H9 (cell line): Measurements from ENCODE around the gene TRIM28. TPM values are rescaled to one million over a fixed set of nuclear protein-coding genes. Genes with fewer than 3 reads are reported as not detected.

Experiments
- DNase-seq: peaks from one replicate; pipeline ENCODE4 v3.0.0-alpha.2; 2017
- H2AFZ ChIP-seq: one replicate; pipeline ENCODE4 v1.6.1; 2013; ENCODE audit warnings: mild to moderate bottlenecking, low read length, control low read depth, moderate library complexity
- H2AK5ac ChIP-seq: 2 replicates; pipeline ENCODE4 v1.6.1; 2013; ENCODE audit warnings: low read length, control low read depth, mixed read lengths; ENCODE audit not compliant: insufficient read length
- H2BK120ac ChIP-seq: one replicate; pipeline ENCODE4 v1.6.1; 2013; ENCODE audit warnings: low read depth, mild to moderate bottlenecking, low read length, control low read depth, inconsistent platforms; ENCODE audit not compliant: poor library complexity, severe bottlenecking
- H2BK12ac ChIP-seq: 2 replicates; pipeline ENCODE4 v1.6.1; 2013; ENCODE audit warnings: low read length, control low read depth, mixed read lengths, low read depth; ENCODE audit not compliant: insufficient read length
- H2BK15ac ChIP-seq: 2 replicates; pipeline ENCODE4 v1.6.1; 2013; ENCODE audit warnings: low read depth, low read length, control low read depth
- H2BK20ac ChIP-seq: one replicate; pipeline ENCODE4 v1.6.1; 2013; ENCODE audit warnings: low read depth, mild to moderate bottlenecking, low read length, control low read depth, inconsistent platforms; ENCODE audit not compliant: poor library complexity, severe bottlenecking
- H2BK5ac ChIP-seq: 2 replicates; pipeline ENCODE4 v1.6.1; 2013; ENCODE audit warnings: low read length, control low read depth, mixed read lengths; ENCODE audit not compliant: insufficient read length
- H3K14ac ChIP-seq: 2 replicates; pipeline ENCODE4 v1.6.1; 2013; ENCODE audit warnings: low read length, control low read depth; ENCODE audit not compliant: insufficient read depth
- H3K18ac ChIP-seq: 2 replicates; pipeline ENCODE4 v1.6.1; 2013; ENCODE audit warnings: low read depth, mild to moderate bottlenecking, mixed read lengths, low read length, control low read depth; ENCODE audit not compliant: insufficient read length
- H3K23ac ChIP-seq: 2 replicates; pipeline ENCODE4 v1.6.1; 2013; ENCODE audit warnings: low read length, control low read depth, mixed read lengths, low read depth; ENCODE audit not compliant: insufficient read length
- H3K23me2 ChIP-seq: 2 replicates; pipeline ENCODE4 v1.6.1; 2013; ENCODE audit warnings: low read depth, mild to moderate bottlenecking, mixed read lengths, low read length, control low read depth; ENCODE audit not compliant: insufficient read length, poor library complexity, severe bottlenecking
- H3K27ac ChIP-seq: 2 replicates; pipeline ENCODE4 v1.5.1; 2013; ENCODE audit warnings: low read length, control low read depth, mixed read lengths, low read depth; ENCODE audit not compliant: insufficient read length
- H3K27me3 ChIP-seq: 2 replicates; pipeline ENCODE4 v1.6.1; 2013; ENCODE audit warnings: low read length, control low read depth, inconsistent platforms; ENCODE audit not compliant: insufficient read depth
- H3K4ac ChIP-seq: 2 replicates; pipeline ENCODE4 v1.6.1; 2013; ENCODE audit warnings: low read depth, mild to moderate bottlenecking, control low read depth, inconsistent platforms, low read length, moderate library complexity
- H3K4me1 ChIP-seq: 2 replicates; pipeline ENCODE4 v1.6.1; 2013; ENCODE audit warnings: low read length, control low read depth, inconsistent platforms; ENCODE audit not compliant: insufficient read depth
- H3K4me2 ChIP-seq: 2 replicates; pipeline ENCODE4 v1.6.1; 2013; ENCODE audit warnings: low read length, control low read depth, mixed read lengths; ENCODE audit not compliant: insufficient read length, insufficient read depth
- H3K56ac ChIP-seq: 2 replicates; pipeline ENCODE4 v1.6.1; 2013; ENCODE audit warnings: low read depth, mild to moderate bottlenecking, mixed read lengths, low read length, control low read depth; ENCODE audit not compliant: insufficient read length
- H3K79me1 ChIP-seq: 2 replicates; pipeline ENCODE4 v1.6.1; 2013; ENCODE audit warnings: low read depth, mild to moderate bottlenecking, moderate library complexity, low read length, control low read depth, inconsistent platforms; ENCODE audit not compliant: insufficient read depth, poor library complexity, severe bottlenecking
- H3K79me2 ChIP-seq: 2 replicates; pipeline ENCODE4 v1.6.1; 2013; ENCODE audit warnings: low read length, control low read depth, inconsistent platforms; ENCODE audit not compliant: insufficient read depth
- H3K9ac ChIP-seq: 2 replicates; pipeline ENCODE4 v1.6.1; 2013; ENCODE audit warnings: low read length, control low read depth, mixed read lengths; ENCODE audit not compliant: insufficient read length; ENCODE audit errors: extremely low read depth
- H3K9me3 ChIP-seq: one replicate; pipeline ENCODE4 v1.6.1; 2013; ENCODE audit warnings: low read depth, low read length, inconsistent platforms; ENCODE audit not compliant: control insufficient read depth
- H3T11ph ChIP-seq: one replicate; pipeline ENCODE4 v1.6.1; 2013; ENCODE audit warnings: mild to moderate bottlenecking, low read length, control low read depth, inconsistent platforms
- H4K20me1 ChIP-seq: one replicate; pipeline ENCODE4 v1.6.1; 2013; ENCODE audit not compliant: control insufficient read depth, insufficient read length, insufficient read depth
- H4K5ac ChIP-seq: 2 replicates; pipeline ENCODE4 v1.6.1; 2013; ENCODE audit warnings: low read depth, mild to moderate bottlenecking, mixed read lengths, low read length, control low read depth; ENCODE audit not compliant: insufficient read length
- H4K8ac ChIP-seq: replicated peaks from 2 replicates; pipeline ENCODE4 v1.6.1; 2013; ENCODE audit warnings: low read length, control low read depth, mixed read lengths, low read depth; ENCODE audit not compliant: insufficient read length
- H4K91ac ChIP-seq: 2 replicates; pipeline ENCODE4 v1.6.1; 2013; ENCODE audit warnings: low read depth, mild to moderate bottlenecking, moderate library complexity, mixed read lengths, low read length, control low read depth; ENCODE audit not compliant: insufficient read length
- H3K27ac Mint-ChIP-seq, 3 experiments: 2 replicates in 2 of 3; 3 replicates in 1 of 3; pipeline ENCODE4 v1.8.0; 2020 to 2021; ENCODE audit warnings: mixed read lengths in 3 of 3, mild to moderate bottlenecking in 1 of 3, moderate library complexity in 1 of 3
- H3K27me3 Mint-ChIP-seq: 2 replicates; pipeline ENCODE4 v1.8.0; 2021; ENCODE audit warnings: low read depth, mild to moderate bottlenecking, moderate library complexity, mixed read lengths
- H3K36me3 Mint-ChIP-seq, 3 experiments: 2 replicates in 2 of 3; 3 replicates in 1 of 3; pipeline ENCODE4 v1.8.0; 2020 to 2021; ENCODE audit warnings: low read depth in 3 of 3, mixed read lengths in 3 of 3; ENCODE audit not compliant: insufficient read depth in 1 of 3
- H3K4me1 Mint-ChIP-seq, 2 experiments: 2 replicates each; pipeline ENCODE4 v1.8.0; 2020; ENCODE audit warnings: mixed read lengths in 2 of 2
- H3K4me3 Mint-ChIP-seq, 2 experiments: 2 replicates in 1 of 2; 3 replicates in 1 of 2; pipeline ENCODE4 v1.8.0; 2020 to 2021; ENCODE audit warnings: mild to moderate bottlenecking in 2 of 2, mixed read lengths in 2 of 2, moderate library complexity in 1 of 2
- H3K9me3 Mint-ChIP-seq, 2 experiments: 2 replicates in 1 of 2; 3 replicates in 1 of 2; pipeline ENCODE4 v1.8.0; 2020; ENCODE audit warnings: mild to moderate bottlenecking in 2 of 2, mixed read lengths in 2 of 2, moderate library complexity in 1 of 2
- WGBS: extraction: QIAGEN DNeasy Blood & Tissue Kit; methylation state at CpG from one replicate; pipeline ENCODE4 v1.1.7; 2013; ENCODE audit warnings: missing lambda C conversion rate, low lambda C conversion rate, mixed read lengths; ENCODE audit not compliant: insufficient read length; ENCODE audit errors: extremely low coverage; 5-methylcytosine and 5-hydroxymethylcytosine counted together
- total RNA-seq: library from RNA; stranded (reverse); gene quantifications from 2 replicates; pipeline ENCODE4 v1.2.1, GENCODE V29; 2021
- TF ChIP-seq, protein P1 (sequence below): fragments of 200-600 bp; sonication (generic); conservative IDR thresholded peaks from 3 replicates; pipeline ENCODE4 v1.8.0; 2021; ENCODE audit warnings: antibody characterized with exemption, mild to moderate bottlenecking

Gene TRIM28
- total RNA-seq, 1 experiment from 2014 or later: 1,084 TPM

DNA sequence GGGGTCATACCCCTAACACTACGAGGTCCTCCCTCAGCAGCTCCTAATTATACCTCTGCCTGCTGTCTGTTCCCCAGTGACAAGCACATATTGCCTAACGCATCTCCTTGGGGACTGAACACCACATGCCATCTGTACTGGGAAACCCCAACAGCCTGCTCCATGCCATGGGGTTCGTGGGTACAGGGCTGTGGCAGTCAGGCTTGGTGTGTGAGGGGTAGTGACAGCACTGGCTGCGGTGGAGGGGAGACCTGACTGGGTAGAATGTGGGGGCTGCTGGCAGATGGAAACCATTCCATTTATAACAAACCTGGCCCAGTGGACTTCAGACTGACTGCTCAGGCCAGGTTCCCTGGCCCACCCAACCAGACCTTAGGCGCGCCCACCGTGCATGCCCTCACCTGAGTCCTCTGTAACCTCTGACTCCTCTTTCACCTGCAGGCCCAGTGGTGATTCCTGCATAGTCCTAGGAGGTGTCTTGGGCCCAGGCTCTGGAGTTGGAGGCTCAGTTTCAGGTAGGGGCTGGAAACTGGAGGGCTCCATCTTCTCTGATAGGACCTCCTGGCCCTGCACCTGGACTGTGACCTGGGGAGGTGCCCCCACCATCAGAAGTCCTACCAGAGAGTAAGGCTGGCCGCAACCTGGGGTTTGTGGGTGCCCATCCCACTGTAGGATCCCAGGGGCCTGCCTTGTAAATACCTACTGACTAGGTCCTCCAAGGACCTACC, 26.2 kb downstream of the TRIM28 start:
- H3K4me3 Mint-ChIP-seq: no peak overlapping the region; a peak in 1 of 5 replicates

More for the DNA sequence above, 26.2 kb downstream of the TRIM28 start:
- WGBS: no CpG with 5 or more reads among the region's 8 CpGs
- H4K20me1 ChIP-seq: no peaks in the 10 kb centered on the region
- H3K56ac ChIP-seq: no peak overlapping the region
- H2BK20ac ChIP-seq: no peak overlapping the region
- no peaks in the 10 kb centered on the region; the same call in 1 of the 2 replicates for H3K27me3 Mint-ChIP-seq
- H3K9ac ChIP-seq: no peak overlapping the region
- H3K79me1 ChIP-seq: no peaks in the 10 kb centered on the region
- H4K91ac ChIP-seq: no peak overlapping the region
- no peak overlapping the region for H3K14ac ChIP-seq
- no peaks in the 10 kb centered on the region for H3K79me2 ChIP-seq
- H3K9me3 ChIP-seq: no peaks in the 10 kb centered on the region
- no peak overlapping the region for H4K5ac ChIP-seq
- no peak overlapping the region for H3K27ac Mint-ChIP-seq
- H2AFZ ChIP-seq: no peak overlapping the region
- H3K36me3 Mint-ChIP-seq: peaks cover 0 to 29% (median 18%) of the 10 kb centered on the region in 3 experiments; a peak in 5 of 7 replicates
- no peak overlapping the region for H3K27ac ChIP-seq
- H4K8ac ChIP-seq: no peak overlapping the region
- H3K27me3 ChIP-seq: no peaks in the 10 kb centered on the region
- H3T11ph ChIP-seq: no peak overlapping the region
- no peak overlapping the region for H3K4me2 ChIP-seq
- H3K4me1 Mint-ChIP-seq: peaks cover 14 to 18% of the 10 kb centered on the region in 2 experiments
- TF ChIP-seq, protein P1, sequence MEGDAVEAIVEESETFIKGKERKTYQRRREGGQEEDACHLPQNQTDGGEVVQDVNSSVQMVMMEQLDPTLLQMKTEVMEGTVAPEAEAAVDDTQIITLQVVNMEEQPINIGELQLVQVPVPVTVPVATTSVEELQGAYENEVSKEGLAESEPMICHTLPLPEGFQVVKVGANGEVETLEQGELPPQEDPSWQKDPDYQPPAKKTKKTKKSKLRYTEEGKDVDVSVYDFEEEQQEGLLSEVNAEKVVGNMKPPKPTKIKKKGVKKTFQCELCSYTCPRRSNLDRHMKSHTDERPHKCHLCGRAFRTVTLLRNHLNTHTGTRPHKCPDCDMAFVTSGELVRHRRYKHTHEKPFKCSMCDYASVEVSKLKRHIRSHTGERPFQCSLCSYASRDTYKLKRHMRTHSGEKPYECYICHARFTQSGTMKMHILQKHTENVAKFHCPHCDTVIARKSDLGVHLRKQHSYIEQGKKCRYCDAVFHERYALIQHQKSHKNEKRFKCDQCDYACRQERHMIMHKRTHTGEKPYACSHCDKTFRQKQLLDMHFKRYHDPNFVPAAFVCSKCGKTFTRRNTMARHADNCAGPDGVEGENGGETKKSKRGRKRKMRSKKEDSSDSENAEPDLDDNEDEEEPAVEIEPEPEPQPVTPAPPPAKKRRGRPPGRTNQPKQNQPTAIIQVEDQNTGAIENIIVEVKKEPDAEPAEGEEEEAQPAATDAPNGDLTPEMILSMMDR: no peak
- H3K4me1 ChIP-seq: no peaks in the 10 kb centered on the region; the same call in 1 of the 2 replicates
- no peak overlapping the region for H3K23ac ChIP-seq
- no peak overlapping the region for H3K18ac ChIP-seq
- no peak overlapping the region for H2AK5ac ChIP-seq
- no peak overlapping the region for H2BK5ac ChIP-seq
- peaks cover 4% of the 10 kb centered on the region for H3K23me2 ChIP-seq
- H2BK12ac ChIP-seq: no peak overlapping the region
- H2BK15ac ChIP-seq: no peak overlapping the region
- H2BK120ac ChIP-seq: no peak overlapping the region
- no peak overlapping the region for H3K4ac ChIP-seq
- no peak for DNase-seq
- H3K9me3 Mint-ChIP-seq: no peaks in the 10 kb centered on the region; a peak in 1 of 5 replicates
